HG03196 (cell line): Measurements from ENCODE around the gene C17orf50.

Source experiments
- ATAC-seq: cut with Tn5 transposase; IDR thresholded peaks from one replicate; pipeline ENCODE4 v1.9.1; 2021; ENCODE audit not compliant: unreplicated experiment

The C17orf50 gene

DNA sequence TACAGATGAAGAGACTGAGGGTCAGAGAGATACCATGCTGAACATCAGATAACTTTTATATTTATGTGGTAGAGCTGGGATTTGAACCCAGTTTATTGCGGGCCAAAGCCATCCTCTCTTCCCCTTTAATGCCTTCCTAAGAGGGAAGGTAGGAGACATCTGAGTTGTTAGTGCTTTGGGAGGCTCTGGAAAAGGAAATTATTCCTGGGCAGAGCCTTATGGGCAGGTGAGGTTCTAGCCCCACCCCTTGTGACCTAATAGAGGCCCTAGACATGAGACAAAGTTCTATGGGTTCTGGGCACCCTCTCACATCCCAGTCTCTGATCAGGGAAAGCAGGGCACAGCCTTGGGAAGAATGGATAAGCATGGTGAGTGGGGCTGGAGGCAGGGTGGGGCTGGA lies at the start of gene C17orf50:
C17orf50 (plus strand) TSS at position 301 of the 400 bp plus-strand sequence; CDS start at position 356, 55 bp downstream.
- no peak for ATAC-seq

DNA sequence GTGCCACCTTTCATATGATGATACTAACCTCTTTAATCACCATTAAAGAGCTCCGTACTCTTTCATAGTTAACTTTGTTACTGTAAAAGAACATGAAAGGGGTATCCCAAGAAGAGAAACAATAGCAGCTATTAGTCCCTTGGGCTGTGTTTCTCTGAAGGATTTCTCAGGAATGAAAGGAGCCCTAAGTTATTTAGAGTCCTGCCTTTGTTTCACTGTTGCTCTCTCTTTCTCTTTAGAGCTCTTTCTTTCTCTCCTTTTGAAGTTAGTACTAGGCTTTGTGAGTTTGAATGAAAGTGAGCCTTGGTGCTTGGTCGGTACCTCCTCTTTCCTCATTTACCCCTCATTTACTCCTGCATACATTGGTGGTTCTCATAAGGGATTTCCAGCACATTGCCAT lies 49.7 kb upstream of the C17orf50 start:
- ATAC-seq = no peak

DNA sequence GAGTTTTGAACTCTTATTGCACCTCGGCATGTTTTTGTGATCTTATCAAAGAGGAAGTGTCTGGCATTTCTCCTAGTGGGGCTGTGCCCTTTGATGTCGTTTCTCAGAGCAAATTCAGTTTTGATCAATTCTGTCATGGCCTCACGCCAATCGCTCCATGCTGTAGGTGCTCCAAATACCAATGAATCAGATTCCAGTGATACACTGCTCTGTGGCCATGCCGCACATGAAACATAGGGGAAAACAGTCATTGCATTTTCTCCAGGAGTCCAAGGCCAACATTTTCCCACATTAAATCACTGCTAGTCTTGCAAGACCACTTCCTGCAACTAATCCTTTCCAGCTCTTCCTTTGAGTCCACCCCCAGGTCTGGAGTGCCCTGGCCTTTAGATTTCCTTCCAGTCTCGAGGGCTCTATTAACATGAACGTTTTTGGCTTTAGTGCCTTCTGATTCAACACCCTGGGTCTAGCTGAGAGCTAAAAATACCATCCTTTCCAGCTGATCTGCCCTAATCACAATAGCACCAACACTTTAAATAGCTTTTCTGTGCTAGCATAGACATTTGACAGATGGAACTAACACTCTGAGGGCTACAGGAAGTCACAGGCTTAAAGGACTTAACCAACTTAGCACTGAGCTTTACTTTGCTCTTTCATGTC lies 47.5 kb upstream of the C17orf50 start:
- ATAC-seq = no peak

DNA sequence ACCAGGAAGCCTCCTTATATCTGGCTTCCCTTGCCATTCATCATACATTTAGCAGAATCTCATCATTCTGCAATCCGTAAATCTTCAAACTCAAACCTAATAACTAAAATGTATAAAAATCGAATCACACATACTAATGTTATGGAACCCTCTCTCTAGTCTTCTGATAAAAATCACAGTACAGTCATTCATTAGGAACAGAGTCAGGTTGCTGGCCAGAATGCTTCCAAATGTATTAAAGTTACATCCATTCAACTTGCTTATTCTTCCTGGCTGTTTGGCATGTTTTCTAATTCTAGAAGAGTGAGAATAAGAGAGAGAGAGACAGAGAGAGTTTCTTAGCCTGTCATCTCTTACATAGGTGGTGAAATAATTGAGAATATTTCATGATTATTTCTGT lies 45.7 kb upstream of the C17orf50 start:
- ATAC-seq = no peak

DNA sequence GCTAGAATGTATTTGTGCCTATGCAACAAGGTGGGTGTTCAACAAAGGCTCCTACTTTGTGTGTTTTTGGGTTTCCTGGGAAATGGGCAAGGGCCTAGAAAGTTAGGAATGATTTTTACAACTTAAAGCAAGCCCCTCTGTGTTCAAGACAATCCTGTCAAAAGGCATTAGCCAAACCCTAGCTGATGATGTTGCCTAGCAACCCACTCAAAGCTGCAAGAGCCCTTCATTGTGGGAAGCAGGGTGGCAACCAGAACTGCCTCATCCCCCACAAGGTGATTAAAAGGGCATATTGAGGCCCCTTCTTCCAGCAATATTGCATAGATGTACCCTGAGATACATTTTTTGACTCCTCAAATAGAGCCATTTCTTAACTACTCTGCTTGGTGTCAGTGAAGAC lies 45.3 kb upstream of the C17orf50 start:
- ATAC-seq = no peak

DNA sequence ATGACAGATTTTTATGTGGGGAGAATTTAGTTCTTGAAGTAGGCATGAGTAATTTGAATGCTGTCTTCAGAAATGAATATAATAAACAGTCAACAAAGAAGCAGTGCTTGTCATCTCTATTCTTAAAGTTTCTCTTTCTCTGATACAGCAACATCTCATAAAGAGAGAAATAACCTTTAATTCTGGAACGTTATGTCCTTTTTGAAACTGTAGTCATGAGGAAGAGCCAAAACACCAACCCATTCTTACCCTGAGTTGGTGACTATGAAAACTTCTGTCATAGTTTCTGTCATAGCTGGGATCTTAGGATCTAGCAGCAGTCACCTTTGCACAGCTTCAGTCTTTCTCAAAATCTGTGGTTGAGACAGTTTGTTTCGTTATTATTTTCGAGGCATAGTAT lies 44.5 kb upstream of the C17orf50 start:
- ATAC-seq = no peak

DNA sequence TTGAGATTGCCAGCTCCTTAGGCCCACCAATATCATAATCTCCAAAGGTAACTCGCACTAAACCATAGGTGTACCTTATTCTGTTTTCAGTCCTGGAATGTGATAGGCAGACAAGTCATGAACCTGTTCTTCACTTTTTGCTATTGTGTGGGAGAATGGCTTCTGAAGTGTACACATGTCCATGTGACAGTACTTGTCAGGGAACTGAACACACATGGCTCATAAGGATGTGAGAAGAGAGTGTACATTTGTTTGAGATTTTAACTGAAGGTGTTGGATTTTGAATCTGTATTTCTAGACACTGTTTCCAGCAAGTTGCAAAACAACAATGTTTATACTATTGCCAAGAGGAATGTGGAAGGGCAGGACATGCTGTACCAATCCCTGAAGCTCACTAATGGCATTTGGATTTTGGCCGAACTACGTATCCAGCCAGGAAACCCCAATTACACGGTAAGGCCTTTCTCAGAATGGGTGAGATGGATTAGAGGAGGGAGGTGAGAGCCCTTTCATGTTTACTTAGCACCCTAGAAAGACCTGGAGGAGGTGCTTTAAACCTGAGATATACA lies 43.7 kb upstream of the C17orf50 start:
- no peak for ATAC-seq

DNA sequence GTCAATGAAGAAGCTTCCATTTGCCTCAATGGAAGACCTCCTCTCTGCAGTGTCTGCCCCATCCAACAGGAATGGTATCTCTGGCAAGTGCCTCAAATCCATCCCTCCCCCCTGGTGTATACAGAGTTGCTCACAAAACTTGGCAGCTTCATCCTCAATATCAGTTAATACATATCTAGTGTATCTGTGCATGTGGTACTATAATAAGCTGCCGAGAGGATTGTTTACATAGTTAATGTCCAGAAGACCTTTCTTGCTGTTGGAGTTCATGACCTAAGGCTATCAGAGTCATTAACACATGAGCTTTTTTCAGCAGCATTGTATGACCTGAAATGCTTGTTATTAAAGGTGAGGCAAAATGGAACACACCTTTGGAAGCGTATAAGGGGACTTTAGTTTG lies 43.2 kb upstream of the C17orf50 start:
- no peak for ATAC-seq

DNA sequence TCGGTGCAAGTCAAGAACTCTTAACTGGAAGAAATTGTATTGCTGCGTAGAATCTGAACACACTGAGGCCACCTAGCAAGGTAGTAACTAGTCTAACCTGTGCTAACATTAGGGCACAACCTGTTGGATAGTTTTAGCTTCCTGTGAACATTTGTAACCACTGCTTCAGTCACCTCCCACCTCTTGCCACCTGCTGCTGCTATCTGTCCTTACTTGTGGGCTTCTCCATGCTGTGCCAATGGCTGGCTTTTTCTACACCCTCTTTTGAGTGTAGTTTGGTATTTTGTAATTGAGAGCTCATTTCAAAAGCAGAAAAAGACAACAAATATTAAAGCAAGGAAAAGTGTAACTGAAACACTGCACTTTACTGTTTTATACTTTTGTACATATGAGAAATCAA lies 37.0 kb upstream of the C17orf50 start:
- ATAC-seq = no peak

DNA sequence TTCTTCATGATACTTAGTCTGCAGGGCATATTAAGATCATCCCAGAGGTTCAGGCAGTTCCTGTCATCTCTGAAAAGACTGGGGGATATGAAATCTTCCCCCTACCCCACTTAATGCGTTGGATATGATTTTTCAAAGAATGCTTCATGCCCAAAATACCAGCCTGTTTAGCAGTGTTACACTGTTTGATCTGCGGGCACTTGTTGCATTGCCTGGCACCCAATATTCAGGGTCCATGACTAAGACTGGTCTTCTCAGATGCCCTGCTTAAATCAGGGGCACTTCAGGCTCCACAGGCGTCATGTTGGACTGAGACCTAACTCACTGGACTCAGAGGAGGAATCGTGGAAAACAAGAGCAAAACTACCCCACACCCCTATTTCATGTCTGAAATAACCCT lies 35.6 kb upstream of the C17orf50 start:
- ATAC-seq = no peak

DNA sequence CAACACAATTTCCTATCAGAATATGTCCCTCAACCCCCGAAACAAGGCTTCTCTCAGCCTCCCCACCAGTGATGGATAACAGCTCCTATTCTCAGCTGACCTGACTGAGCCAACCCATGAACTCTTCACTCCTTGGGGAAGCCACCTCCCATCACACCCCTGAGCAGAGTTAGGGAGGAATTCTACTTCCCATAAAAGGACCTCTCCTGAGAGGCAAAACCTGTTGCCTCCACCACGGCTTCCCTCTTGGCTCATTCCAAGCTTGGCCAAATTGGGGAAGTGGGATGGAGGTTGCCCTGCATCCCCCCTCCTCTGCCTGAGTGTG lies 34.9 kb upstream of the C17orf50 start:
- ATAC-seq = no peak

DNA sequence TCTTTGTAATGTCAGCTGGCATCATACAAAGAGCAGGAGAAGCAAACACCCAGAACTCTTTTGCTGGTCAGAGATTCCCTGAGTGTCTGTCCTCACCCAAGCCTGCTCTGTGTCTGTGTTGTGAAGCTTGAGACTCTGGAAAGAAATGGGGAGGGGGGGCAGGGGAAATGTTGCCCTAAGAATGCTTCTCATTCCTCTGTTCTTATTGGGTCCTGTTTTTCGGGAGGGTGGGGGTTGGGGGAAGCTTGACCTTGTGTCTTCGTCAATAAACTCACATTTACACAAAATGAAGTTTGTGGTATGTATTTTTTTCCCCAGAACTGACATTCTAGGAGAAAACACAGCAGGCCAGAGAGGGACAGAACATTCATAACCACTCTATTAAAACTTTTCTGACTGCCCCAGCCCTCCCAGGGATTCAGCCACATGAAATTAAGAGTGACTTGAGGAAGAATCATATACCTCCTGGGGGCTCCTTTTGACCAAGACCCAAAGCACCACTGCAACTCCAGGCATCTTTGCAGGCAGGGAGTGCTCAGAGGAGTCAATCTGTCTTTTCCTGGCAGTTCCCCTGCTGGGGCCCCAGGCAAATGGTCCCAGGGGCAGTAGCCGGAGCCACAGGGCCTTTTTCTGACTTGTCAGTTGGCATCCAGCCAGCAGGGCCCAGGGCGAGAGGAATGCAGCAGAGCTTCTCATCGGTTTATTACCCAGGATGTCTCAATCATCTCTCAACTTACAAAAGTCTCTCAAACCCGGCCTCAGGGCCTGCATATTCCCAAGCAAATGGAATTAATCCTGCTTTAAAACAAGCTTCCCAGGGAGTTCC lies 34.3 kb upstream of the C17orf50 start:
- ATAC-seq = no peak

DNA sequence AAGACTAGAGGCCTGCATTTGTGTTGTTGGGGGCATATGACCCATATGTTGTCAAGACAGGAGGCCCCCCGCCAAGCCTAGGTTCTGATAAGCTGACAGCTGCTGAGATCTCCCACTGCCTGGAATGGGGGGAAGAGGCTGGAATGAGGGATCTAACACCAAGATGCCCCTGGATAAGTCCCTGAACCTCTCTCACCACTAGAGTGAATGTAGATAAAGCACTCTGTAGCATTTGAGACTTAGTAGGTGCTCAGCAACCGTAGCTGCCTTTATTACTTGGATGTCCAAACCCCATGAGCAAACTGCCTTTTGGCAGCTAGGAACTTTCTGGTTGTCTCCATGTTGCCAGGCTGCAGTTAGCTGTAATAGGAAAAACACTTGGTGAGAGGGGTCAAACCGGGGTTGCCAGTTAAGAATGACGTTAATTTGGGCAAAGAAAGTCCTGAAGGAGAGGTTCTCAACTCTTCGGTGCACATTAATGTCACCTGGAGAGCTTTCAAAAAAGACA lies 33.7 kb upstream of the C17orf50 start:
- ATAC-seq = no peak

DNA sequence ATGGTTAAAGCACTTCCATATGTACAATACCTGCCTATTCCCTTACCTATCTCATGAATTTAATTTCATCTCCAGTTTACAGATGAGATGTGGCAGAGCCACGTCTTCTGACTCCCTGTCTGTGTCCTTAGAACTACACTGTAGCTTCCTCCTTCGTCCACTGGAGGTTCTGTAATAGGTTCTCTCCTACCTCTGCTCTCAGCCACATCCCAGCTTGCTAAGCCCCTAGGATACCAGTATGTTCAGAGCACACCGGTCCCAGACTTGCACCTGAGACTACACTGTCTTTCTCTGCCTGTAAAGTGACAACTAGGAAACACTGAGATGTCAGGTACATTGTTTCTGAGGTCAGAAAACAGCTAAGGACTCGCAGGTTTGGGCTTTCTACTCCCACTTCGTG lies 33.1 kb upstream of the C17orf50 start:
- no peak for ATAC-seq

DNA sequence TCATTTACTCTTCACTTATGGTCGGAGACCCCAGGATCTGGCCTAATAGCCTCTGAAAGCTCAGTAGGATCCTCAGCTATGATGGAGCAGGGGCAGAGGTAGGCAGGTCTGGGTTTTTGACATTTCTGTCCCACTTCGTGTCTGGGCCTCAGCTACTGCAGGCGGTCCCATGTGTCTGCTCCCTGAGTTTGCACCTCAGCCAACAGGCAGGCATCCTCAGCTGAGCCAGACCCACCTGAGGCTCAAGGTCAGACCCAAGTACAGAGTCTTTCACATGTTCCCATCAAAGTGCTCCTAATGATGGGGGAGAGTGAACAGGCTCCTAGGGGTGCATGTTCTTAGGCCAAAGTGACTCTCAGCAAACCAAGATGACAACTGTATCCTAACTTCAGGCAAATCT lies 32.1 kb upstream of the C17orf50 start:
- no peak for ATAC-seq

DNA sequence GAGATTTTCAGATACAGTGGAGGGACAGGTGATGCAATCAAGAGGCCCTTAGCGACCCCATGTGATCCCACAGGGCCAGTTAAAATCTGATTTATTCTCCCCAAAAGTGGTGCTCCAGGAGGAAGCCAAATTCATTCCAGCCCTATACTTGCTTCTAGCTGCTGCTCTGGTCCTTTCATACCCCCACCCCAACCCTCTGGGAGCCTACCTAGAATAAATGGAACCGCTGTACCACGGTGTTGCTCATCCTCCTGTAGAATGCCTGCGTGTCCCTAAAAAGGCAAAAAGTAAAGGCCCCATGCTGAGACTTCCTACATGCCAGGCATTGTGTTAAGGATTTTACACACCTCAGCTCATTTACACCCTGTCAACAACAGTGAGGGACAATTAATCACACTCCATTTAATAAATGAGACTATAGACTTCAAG lies 31.3 kb upstream of the C17orf50 start:
- no peak for ATAC-seq

DNA sequence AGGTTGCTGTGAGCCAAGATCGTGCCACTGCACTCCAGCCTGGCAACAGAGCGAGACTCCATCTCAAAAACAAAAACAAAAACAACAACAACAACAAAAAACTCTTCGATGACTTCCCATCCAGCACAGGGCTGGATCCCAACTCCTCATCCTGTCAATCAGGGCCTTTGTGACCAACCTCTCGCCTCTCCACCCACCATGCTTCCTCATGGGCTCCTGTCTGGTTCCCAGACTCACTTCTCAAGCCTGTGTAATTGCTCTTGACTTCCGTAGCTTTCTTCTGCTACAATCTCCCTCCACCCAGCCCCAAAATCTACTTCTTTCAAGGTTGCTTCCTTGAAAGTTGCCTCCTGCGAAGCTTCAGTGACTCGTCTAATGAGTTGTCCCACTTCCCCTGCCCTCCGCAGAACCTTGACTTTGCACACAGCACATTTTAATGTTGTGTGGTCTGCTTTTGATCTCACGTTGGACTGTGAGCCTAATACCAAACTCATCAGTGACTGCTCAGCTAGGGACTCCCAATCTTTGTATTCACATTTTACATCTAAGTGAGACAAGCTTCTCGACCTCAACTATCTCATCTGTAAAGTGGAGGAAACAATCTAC lies 30.2 kb upstream of the C17orf50 start:
- no peak for ATAC-seq

DNA sequence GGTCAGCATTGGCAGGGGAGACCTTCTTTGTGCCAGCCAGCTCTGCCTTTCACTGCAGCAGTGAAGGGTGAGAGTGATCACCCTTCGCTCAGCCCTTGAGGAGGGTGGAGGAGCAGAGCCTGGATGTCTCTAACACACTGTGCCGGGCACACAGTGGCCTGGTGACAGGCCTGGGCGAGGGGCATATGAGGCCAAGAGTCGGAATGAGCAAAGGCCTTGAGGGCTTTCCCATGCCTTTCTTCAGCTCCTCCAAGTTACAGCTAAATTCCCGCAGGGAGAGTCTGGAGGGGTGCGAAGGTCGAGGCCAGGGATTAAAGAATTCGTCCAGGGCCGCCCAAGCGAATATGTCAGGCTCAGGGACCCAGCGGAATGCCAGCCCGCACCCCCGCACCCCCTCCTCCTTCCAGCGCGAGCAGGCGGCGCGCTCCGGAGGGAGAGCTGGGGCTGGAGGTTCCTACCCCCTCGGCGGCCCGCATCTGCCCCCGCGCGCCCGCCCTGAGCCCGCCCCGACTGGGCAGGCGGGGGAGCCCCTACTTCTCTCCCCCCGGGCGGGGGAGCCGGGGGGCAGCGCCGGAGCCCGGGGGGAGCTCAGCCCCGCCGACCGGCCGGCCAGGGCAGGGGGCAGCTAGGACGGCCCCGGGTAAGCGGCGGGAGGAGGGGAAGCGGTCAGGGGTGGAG lies 29.3 kb upstream of the C17orf50 start, which contains the start of gene RASL10B:
RASL10B (plus strand) TSS at position 401 of the 678 bp plus-strand sequence. CDS start 3,546 bp downstream, outside the sequence.
- no peak for ATAC-seq

DNA sequence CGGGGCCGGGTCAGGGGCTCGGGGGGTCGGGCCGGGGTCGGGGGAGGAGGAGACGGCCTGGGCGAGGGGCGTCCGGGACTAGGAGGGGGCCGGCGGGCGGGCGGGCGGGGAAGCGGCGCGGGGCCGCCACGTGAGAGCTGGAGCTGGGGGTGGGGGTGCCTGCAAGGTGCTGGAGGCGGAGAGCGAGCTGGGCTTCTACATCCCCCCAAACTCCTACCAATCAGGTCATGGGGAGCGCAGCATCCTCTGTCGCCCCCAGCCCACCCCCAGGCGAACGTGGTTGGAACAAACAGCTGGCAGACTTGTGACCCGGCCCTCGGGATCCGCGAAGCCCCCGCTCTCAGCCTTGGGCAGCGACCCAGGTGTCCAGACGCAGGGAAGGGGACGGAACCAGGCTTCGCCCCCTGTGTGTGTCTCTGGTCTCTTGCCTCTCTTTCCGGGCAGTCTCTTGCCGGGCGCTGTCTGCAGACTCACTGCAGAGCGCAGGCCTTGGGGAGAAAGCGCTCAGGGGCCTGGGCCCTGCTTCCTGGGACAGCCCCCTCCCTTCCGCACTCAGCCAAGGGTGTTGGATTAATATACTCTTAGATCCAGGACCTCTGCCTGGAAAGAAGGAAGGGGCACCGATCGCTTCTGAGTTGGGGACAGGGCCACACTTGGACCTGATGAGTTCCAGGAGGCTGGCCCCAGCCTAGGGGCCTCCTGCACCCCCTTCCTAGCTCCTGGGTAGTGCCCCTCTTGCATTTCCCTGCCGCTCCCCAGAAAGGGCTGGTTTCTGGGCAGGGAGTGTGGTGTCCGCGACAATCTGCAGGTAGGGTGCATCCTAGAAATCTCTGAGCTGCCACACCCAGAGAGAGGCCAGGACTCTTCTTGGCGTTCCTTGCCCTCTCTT lies 28.5 kb upstream of the C17orf50 start:
- no peak for ATAC-seq

DNA sequence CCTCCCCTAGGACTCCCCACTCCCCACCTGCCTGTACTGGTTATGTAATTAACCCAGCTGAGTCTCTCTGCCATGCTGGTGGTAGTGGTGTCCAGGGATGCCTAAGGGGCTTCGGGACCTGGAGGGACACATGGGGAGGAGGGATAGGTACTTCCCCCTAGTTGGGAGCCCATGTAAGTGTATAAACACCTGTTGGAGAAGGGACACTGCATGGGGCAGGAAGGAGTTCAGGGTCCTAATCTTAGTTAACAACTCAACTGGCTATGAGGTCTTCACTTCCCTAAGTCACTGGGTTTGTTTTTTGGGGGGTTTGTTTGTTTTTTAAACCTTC lies 27.9 kb upstream of the C17orf50 start:
- ATAC-seq = no peak
